Liver (tissue), 9 donors: ENCODE measurements around the gene LCTL. TPM values are rescaled to one million over a fixed set of nuclear protein-coding genes. Genes with fewer than 3 reads are reported as not detected.

Source experiments
- DNase-seq: peaks from one replicate; pipeline ENCODE4 v3.0.0-alpha.2; 2017; ENCODE audit warnings: low spot score
- H3K27ac ChIP-seq, 2 donors: one replicate each; pipeline ENCODE4 v1.7.0; 2013; ENCODE audit warnings: inconsistent platforms in 2 of 2, low read length in 2 of 2, control low read depth in 1 of 2, low read depth in 1 of 2, mild to moderate bottlenecking in 1 of 2
- H3K27me3 ChIP-seq, 4 donors: one replicate each; pipeline versions ENCODE4 v1.6.1 to v1.7.0; 2013; ENCODE audit warnings: low read length in 3 of 4, inconsistent platforms in 1 of 4, mild to moderate bottlenecking in 1 of 4, moderate library complexity in 1 of 4; ENCODE audit not compliant: control insufficient read depth in 4 of 4, insufficient read depth in 4 of 4
- H3K36me3 ChIP-seq, 4 donors: one replicate each; pipeline versions ENCODE4 v1.6.1 to v1.7.0; 2013; ENCODE audit warnings: low read length in 3 of 4, mild to moderate bottlenecking in 3 of 4, low read depth in 1 of 4, moderate library complexity in 1 of 4; ENCODE audit not compliant: control insufficient read depth in 4 of 4, insufficient read depth in 3 of 4
- H3K4me1 ChIP-seq, 4 donors: one replicate each; pipeline versions ENCODE4 v1.6.1 to v1.7.0; 2013; ENCODE audit warnings: low read length in 3 of 4, mild to moderate bottlenecking in 3 of 4, moderate library complexity in 1 of 4; ENCODE audit not compliant: control insufficient read depth in 4 of 4, insufficient read depth in 4 of 4
- H3K4me3 ChIP-seq, 3 donors: one replicate each; pipeline versions ENCODE4 v1.6.1 to v1.7.0; 2013; ENCODE audit warnings: low read length in 3 of 3, control low read depth in 1 of 3, low read depth in 1 of 3, mild to moderate bottlenecking in 1 of 3
- H3K9ac ChIP-seq, 2 donors: one replicate each; pipeline ENCODE4 v1.7.0; 2013; ENCODE audit warnings: low read length in 2 of 2, mild to moderate bottlenecking in 2 of 2, moderate library complexity in 2 of 2, control low read depth in 1 of 2, low read depth in 1 of 2
- H3K9me3 ChIP-seq, 4 donors: one replicate each; pipeline versions ENCODE4 v1.6.1 to v1.7.0; 2013; ENCODE audit warnings: low read length in 3 of 4; ENCODE audit not compliant: control insufficient read depth in 4 of 4
- ATF3 ChIP-seq: IDR thresholded peaks from 2 replicates; pipeline ENCODE4 v1.6.1; 2016; ENCODE audit warnings: antibody characterized with exemption
- EGR1 ChIP-seq, 2 donors: IDR thresholded peaks; 2 replicates each; pipeline ENCODE4 v1.6.1; 2016 to 2018; ENCODE audit warnings: antibody characterized with exemption in 2 of 2, low read depth in 2 of 2
- FOXA1 ChIP-seq: IDR thresholded peaks from 2 replicates; pipeline ENCODE4 v1.6.1; 2016; ENCODE audit warnings: antibody characterized with exemption
- FOXA2 ChIP-seq: IDR thresholded peaks from 2 replicates; pipeline ENCODE4 v1.6.1; 2016; ENCODE audit warnings: antibody characterized with exemption
- GABPA ChIP-seq, 2 donors: IDR thresholded peaks in 1 of 2; conservative IDR thresholded peaks in 1 of 2; 2 replicates each; pipeline ENCODE4 v1.6.1; 2016; ENCODE audit warnings: antibody characterized with exemption in 2 of 2, mild to moderate bottlenecking in 1 of 2, moderate library complexity in 1 of 2
- HNF4A ChIP-seq, 2 donors: conservative IDR thresholded peaks; 2 replicates each; pipeline ENCODE4 v1.6.1; 2016; ENCODE audit warnings: antibody characterized with exemption in 2 of 2, mild to moderate bottlenecking in 2 of 2
- HNF4G ChIP-seq: IDR thresholded peaks from 2 replicates; pipeline ENCODE4 v1.6.1; 2016; ENCODE audit warnings: antibody characterized with exemption
- JUND ChIP-seq, 2 donors: IDR thresholded peaks; 2 replicates each; pipeline ENCODE4 v1.6.1; 2016; ENCODE audit warnings: antibody characterized with exemption in 2 of 2
- NR2F2 ChIP-seq: IDR thresholded peaks from 2 replicates; pipeline ENCODE4 v1.6.1; 2016; ENCODE audit warnings: antibody characterized with exemption
- RAD21 ChIP-seq, 2 donors: IDR thresholded peaks; 2 replicates each; pipeline ENCODE4 v1.6.1; 2016; ENCODE audit warnings: antibody characterized with exemption in 2 of 2, mild to moderate bottlenecking in 2 of 2
- RXRA ChIP-seq, 2 donors: IDR thresholded peaks; 2 replicates each; pipeline ENCODE4 v1.6.1; 2017 to 2018; ENCODE audit warnings: antibody characterized with exemption in 2 of 2, mild to moderate bottlenecking in 1 of 2
- SP1 ChIP-seq: IDR thresholded peaks from 2 replicates; pipeline ENCODE4 v1.6.1; 2018; ENCODE audit warnings: antibody characterized with exemption, mild to moderate bottlenecking
- TAF1 ChIP-seq: conservative IDR thresholded peaks from 2 replicates; pipeline ENCODE4 v1.6.1; 2016; ENCODE audit warnings: antibody characterized with exemption, mild to moderate bottlenecking
- YY1 ChIP-seq: IDR thresholded peaks from 2 replicates; pipeline ENCODE4 v1.6.1; 2016; ENCODE audit warnings: antibody characterized with exemption, mild to moderate bottlenecking
- WGBS: extraction: QIAGEN DNeasy Blood & Tissue Kit; methylation state at CpG from one replicate; pipeline ENCODE4 v1.1.7; 2013; 5-methylcytosine and 5-hydroxymethylcytosine counted together
- polyA plus RNA-seq, 2 donors: library from polyadenylated mRNA; stranded (reverse) in 1 of 2; unstranded in 1 of 2; fragments of 200-250 nt in 1 of 2; fragments of >200 nt in 1 of 2; fragmentation: Nextera tagmentation in 1 of 2; extraction: Ambion mirVana in 1 of 2; gene quantifications; one replicate each; pipeline versions ENCODE4 v1.2.1 to v1.2.3, GENCODE V29; 2013 to 2015
- total RNA-seq, 2 donors: library from RNA; depleted of rRNA; stranded (reverse); fragments of >200 nt; gene quantifications; one replicate each; pipeline ENCODE4 v1.2.3, GENCODE V29; 2014
- TF ChIP-seq, protein P1 (sequence below): IDR thresholded peaks from 2 replicates; pipeline ENCODE4 v1.6.1; 2016; ENCODE audit warnings: antibody characterized with exemption
- TF ChIP-seq, protein P2 (sequence below): IDR thresholded peaks from 2 replicates; pipeline ENCODE4 v1.6.1; 2016; ENCODE audit warnings: antibody characterized with exemption, mild to moderate bottlenecking
- TF ChIP-seq, protein P3 (sequence below): fragments of 150-350 bp; IDR thresholded peaks from 2 replicates; pipeline ENCODE4 v1.5.1; 2017; ENCODE audit warnings: improper control_type of control experiment, low read depth, low read length; ENCODE audit not compliant: missing input control
- TF ChIP-seq, protein P4 (sequence below): IDR thresholded peaks from 2 replicates; pipeline ENCODE4 v1.6.1; 2016; ENCODE audit warnings: antibody characterized with exemption
- donor health status: healthy.
- donor health status: healthy.
- donor health status: healthy.
- donor health status: healthy.
- donor health status: healthy.

Gene LCTL
- total and polyA plus RNA-seq, 4 donors = 0.13 TPM; not detected in 3

GRCh38 chr15:66515901-66516322 is 49.9 kb downstream of the LCTL start:
- no peak overlapping the region for H3K4me3 ChIP-seq
- 100% methylated on average over 2 of the region's 2 CpGs for WGBS
- H3K36me3 ChIP-seq = peaks cover 0 to 3% (median under 1%) of the 10 kb centered on the region in 4 donors
- H3K9ac ChIP-seq = no peak overlapping the region
- H3K27ac ChIP-seq = no peak overlapping the region
- TF ChIP-seq, protein P1, sequence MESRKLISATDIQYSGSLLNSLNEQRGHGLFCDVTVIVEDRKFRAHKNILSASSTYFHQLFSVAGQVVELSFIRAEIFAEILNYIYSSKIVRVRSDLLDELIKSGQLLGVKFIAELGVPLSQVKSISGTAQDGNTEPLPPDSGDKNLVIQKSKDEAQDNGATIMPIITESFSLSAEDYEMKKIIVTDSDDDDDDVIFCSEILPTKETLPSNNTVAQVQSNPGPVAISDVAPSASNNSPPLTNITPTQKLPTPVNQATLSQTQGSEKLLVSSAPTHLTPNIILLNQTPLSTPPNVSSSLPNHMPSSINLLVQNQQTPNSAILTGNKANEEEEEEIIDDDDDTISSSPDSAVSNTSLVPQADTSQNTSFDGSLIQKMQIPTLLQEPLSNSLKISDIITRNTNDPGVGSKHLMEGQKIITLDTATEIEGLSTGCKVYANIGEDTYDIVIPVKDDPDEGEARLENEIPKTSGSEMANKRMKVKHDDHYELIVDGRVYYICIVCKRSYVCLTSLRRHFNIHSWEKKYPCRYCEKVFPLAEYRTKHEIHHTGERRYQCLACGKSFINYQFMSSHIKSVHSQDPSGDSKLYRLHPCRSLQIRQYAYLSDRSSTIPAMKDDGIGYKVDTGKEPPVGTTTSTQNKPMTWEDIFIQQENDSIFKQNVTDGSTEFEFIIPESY = no peak
- TF ChIP-seq RAD21 (IDR thresholded peaks at IDR 0.05) (no peak), SP1 (no peak), FOXA2 (no peak), FOXA1 (no peak), HNF4G (no peak), HNF4A (conservative IDR thresholded peaks at IDR 0.05) (no peak), YY1 (no peak), ATF3 (no peak), GABPA (IDR thresholded peaks at IDR 0.05 in 1 of 2, conservative IDR thresholded peaks at IDR 0.05 in 1 of 2) (no peak), JUND (IDR thresholded peaks at IDR 0.05) (no peak), TAF1 (no peak), EGR1 (IDR thresholded peaks at IDR 0.05; ENCODE audit: low read depth in 2 of 2) (no peak), RXRA (IDR thresholded peaks at IDR 0.05) (no peak), NR2F2 (no peak)
- TF ChIP-seq, protein P2, sequence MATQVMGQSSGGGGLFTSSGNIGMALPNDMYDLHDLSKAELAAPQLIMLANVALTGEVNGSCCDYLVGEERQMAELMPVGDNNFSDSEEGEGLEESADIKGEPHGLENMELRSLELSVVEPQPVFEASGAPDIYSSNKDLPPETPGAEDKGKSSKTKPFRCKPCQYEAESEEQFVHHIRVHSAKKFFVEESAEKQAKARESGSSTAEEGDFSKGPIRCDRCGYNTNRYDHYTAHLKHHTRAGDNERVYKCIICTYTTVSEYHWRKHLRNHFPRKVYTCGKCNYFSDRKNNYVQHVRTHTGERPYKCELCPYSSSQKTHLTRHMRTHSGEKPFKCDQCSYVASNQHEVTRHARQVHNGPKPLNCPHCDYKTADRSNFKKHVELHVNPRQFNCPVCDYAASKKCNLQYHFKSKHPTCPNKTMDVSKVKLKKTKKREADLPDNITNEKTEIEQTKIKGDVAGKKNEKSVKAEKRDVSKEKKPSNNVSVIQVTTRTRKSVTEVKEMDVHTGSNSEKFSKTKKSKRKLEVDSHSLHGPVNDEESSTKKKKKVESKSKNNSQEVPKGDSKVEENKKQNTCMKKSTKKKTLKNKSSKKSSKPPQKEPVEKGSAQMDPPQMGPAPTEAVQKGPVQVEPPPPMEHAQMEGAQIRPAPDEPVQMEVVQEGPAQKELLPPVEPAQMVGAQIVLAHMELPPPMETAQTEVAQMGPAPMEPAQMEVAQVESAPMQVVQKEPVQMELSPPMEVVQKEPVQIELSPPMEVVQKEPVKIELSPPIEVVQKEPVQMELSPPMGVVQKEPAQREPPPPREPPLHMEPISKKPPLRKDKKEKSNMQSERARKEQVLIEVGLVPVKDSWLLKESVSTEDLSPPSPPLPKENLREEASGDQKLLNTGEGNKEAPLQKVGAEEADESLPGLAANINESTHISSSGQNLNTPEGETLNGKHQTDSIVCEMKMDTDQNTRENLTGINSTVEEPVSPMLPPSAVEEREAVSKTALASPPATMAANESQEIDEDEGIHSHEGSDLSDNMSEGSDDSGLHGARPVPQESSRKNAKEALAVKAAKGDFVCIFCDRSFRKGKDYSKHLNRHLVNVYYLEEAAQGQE = no peak
- TF ChIP-seq, protein P3, sequence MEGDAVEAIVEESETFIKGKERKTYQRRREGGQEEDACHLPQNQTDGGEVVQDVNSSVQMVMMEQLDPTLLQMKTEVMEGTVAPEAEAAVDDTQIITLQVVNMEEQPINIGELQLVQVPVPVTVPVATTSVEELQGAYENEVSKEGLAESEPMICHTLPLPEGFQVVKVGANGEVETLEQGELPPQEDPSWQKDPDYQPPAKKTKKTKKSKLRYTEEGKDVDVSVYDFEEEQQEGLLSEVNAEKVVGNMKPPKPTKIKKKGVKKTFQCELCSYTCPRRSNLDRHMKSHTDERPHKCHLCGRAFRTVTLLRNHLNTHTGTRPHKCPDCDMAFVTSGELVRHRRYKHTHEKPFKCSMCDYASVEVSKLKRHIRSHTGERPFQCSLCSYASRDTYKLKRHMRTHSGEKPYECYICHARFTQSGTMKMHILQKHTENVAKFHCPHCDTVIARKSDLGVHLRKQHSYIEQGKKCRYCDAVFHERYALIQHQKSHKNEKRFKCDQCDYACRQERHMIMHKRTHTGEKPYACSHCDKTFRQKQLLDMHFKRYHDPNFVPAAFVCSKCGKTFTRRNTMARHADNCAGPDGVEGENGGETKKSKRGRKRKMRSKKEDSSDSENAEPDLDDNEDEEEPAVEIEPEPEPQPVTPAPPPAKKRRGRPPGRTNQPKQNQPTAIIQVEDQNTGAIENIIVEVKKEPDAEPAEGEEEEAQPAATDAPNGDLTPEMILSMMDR = no peak
- TF ChIP-seq, protein P4, sequence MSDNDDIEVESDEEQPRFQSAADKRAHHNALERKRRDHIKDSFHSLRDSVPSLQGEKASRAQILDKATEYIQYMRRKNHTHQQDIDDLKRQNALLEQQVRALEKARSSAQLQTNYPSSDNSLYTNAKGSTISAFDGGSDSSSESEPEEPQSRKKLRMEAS = no peak
- DNase-seq = no peak
- no peaks in the 10 kb centered on the region for H3K27me3 ChIP-seq
- no peaks in the 10 kb centered on the region for H3K9me3 ChIP-seq
- no peaks in the 10 kb centered on the region for H3K4me1 ChIP-seq
